GM12872 (cell line): ENCODE results near the gene CFAP107.
"Not testable (repeated sequence)": the region's sequence is repeated elsewhere in the genome, so short reads cannot be mapped to it uniquely, and the experiment has no call there.

ENCODE experiments used
- CTCF ChIP-seq: IDR thresholded peaks from 3 replicates; pipeline ENCODE4 v1.5.1; 2011; ENCODE audit warnings: low read depth, mild to moderate bottlenecking, low read length, moderate library complexity; ENCODE audit not compliant: insufficient read depth

The CFAP107 gene

GRCh38 chr1:12783783-12784182, 37.8 kb downstream of the CFAP107 start:
- TF ChIP-seq CTCF = peak; percentile 8; the same call in 1 of the 3 replicates

GRCh38 chr1:12791097-12791496, 45.1 kb downstream of the CFAP107 start, which contains the start of gene PRAMEF1:
TSS of gene PRAMEF1 (plus strand) at chr1:12791397. CDS start at chr1:12793228, 1,831 bp downstream.
- TF ChIP-seq CTCF = not testable (repeated sequence)

GRCh38 chr1:12798911-12799310, 52.9 kb downstream of the CFAP107 start:
- no peak for TF ChIP-seq CTCF

GRCh38 chr1:12799730-12800129, 53.7 kb downstream of the CFAP107 start:
- TF ChIP-seq CTCF = no peak

- no peak for TF ChIP-seq CTCF
Observed at GRCh38 chr1:12809933-12810332, 63.9 kb downstream of the CFAP107 start.

- no peak for TF ChIP-seq CTCF
Observed at GRCh38 chr1:12810691-12811408, 64.8 kb downstream of the CFAP107 start.

GRCh38 chr1:12811409-12811784, 65.4 kb downstream of the CFAP107 start:
- no peak for TF ChIP-seq CTCF
